Bronchial epithelial cell (primary cell): ENCODE data around the gene PCLO. TPM values are rescaled to one million over a fixed set of nuclear protein-coding genes. Genes with fewer than 3 reads are reported as not detected.

ENCODE experiments used
- DNase-seq: peaks from one replicate; pipeline ENCODE4 v3.0.0-alpha.2; 2010; ENCODE audit warnings: low read depth
- FAIRE-seq: peaks from 2 replicates; lab custom pipeline; 2011; peaks lifted over from hg19 to GRCh38; lab: Jason Lieb, UNC
- H3K27me3 ChIP-seq: 2 replicates; pipeline ENCODE4 v1.5.1; 2011; ENCODE audit warnings: low read length; ENCODE audit not compliant: control insufficient read depth, insufficient read depth
- H3K36me3 ChIP-seq: 2 replicates; pipeline ENCODE4 v1.5.1; 2011; ENCODE audit warnings: low read length; ENCODE audit not compliant: control insufficient read depth, insufficient read depth
- H3K4me3 ChIP-seq: 2 replicates; pipeline ENCODE4 v1.5.1; 2011; ENCODE audit warnings: mild to moderate bottlenecking, low read depth, low read length, control low read depth
- total RNA-seq: library from RNA; depleted of rRNA; stranded (reverse); fragments of >200 nt; gene quantifications from 2 replicates; pipeline ENCODE4 v1.2.1, GENCODE V29; 2014
- TF ChIP-seq, protein P1 (sequence below): IDR thresholded peaks from 2 replicates; pipeline ENCODE4 v1.5.1; 2011; ENCODE audit warnings: mild to moderate bottlenecking, moderate library complexity, low read length, control low read depth, inconsistent platforms; ENCODE audit not compliant: insufficient read depth, severe bottlenecking

Gene PCLO
- total RNA-seq, 1 donor from 2014 or later, result 0.79 TPM

DNA sequence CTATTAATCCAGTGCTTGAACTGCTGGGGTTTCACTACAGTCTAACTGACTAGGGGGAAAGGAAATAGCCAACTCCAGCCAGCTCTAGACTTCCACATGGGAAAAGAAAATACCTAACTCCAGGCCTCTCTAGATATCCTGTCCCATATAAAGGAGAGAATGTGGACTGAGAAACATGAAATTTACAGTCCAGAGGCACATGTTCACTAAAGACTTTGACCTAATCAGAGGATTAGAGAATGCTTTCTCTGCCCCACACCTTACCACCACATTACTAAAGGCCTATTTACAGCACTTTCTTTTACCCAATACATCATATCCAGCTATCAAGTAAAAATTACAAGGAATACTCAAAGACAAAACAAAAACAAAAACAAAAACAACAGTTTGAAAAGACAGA, 164.2 kb downstream of the PCLO start:
- DNase-seq, result no peak
- Histone ChIP-seq H3K4me3 (no peak overlapping the region), H3K27me3 (no peaks in the 10 kb centered on the region), H3K36me3 (no peaks in the 10 kb centered on the region)
- no peak for FAIRE-seq
- TF ChIP-seq, protein P1, sequence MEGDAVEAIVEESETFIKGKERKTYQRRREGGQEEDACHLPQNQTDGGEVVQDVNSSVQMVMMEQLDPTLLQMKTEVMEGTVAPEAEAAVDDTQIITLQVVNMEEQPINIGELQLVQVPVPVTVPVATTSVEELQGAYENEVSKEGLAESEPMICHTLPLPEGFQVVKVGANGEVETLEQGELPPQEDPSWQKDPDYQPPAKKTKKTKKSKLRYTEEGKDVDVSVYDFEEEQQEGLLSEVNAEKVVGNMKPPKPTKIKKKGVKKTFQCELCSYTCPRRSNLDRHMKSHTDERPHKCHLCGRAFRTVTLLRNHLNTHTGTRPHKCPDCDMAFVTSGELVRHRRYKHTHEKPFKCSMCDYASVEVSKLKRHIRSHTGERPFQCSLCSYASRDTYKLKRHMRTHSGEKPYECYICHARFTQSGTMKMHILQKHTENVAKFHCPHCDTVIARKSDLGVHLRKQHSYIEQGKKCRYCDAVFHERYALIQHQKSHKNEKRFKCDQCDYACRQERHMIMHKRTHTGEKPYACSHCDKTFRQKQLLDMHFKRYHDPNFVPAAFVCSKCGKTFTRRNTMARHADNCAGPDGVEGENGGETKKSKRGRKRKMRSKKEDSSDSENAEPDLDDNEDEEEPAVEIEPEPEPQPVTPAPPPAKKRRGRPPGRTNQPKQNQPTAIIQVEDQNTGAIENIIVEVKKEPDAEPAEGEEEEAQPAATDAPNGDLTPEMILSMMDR, result no peak

DNA sequence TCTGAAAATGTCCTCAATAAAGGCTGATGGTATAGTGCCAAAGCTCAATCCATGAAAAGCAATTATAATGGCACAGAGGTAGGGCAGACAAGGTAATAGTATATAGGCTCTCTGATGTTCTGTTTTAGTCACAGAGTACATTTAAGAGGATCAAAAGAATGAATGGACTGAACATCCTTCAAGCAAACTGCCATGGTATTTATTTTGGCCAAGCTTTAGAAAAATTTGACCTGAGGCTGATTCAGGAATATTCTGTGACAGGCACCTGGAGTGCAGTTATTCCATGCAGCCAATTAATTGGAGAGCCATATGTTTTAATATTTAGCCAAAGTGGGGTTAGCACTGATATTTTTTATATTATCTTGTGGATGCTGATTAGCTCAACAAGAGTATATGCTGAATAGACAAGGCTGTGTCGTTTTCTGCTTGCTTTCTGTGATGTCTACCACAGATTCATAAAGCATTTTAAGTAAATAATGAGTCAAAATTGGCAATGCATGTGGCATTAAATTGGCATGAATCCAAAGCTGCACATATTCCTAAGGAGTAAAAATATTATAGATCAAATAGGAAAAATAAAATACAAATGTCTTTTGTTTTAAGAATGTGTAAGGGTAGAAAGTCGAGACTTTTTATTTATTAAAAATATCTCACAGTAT, 177.4 kb downstream of the PCLO start:
- Histone ChIP-seq H3K36me3 (no peaks in the 10 kb centered on the region), H3K27me3 (no peaks in the 10 kb centered on the region), H3K4me3 (no peak overlapping the region)
- TF ChIP-seq, protein P1, result no peak
- FAIRE-seq (no peak), DNase-seq (peak; percentile 70)

DNA sequence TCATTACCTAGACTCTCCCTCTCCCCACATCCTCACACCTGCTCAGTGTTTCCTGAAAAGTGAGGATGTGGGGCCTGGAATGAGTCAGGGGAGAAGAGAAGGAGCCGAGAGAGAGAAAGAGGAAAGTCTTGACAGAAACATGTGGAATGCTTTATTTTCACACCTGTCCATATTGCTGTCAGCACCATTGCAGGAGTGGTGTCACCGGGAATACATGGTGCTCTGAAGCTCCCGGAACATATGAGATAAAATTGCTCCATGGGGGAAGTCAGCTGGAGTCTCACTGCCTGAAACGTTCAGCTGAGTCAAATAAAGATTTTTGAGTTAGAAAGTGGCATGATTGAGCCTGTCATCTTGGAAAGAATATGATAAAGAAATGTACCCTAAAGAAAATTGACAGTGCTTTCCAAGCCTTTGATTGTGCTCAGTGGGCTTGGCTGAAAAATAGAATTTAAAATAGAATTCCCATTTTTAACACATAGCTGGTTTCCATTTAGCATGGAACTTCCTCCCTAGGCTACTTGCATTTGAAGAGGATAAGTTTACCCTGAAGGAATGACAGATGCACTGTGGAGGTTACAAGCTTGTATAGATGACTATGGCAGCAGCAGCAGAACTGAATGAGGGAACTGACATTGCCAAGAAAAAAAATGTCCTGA, 182.4 kb downstream of the PCLO start:
- FAIRE-seq (no peak), DNase-seq (no peak)
- Histone ChIP-seq H3K4me3 (no peak overlapping the region), H3K27me3 (no peaks in the 10 kb centered on the region), H3K36me3 (no peaks in the 10 kb centered on the region)
- TF ChIP-seq, protein P1, result no peak

DNA sequence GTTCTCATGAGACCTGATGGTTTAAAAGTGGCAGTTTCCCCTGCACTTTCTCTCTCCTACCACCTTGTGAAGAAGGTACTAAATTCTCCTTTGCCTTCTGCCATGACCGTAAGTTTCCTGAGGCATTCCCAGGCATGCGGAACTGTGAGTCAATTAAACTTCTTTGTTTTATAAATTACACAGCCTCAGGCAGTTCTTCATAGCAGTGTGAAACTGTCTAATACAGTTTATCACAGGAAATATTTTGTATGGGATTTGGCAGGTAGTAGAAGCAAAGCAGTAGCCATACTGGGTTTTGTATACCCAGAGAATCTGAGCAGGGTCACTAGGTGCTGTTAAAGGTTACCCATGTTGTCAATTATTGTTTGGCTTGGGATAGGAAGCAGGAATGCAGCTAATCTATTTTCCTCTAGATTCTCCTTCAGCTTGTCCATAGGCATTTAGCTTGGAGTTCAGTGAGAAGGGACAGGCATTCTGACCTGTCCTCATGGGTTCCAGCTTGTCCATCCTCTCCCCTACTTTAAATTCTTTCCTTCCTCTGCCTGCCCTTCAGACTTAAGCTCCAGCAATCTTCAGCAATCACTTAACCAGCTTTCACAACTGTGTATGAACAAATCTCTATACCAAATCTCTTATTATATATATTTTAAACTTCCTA, 186.7 kb downstream of the PCLO start:
- TF ChIP-seq, protein P1, result no peak
- H3K27me3 ChIP-seq, result no peaks in the 10 kb centered on the region
- no peak overlapping the region for H3K4me3 ChIP-seq
- DNase-seq (peak; percentile 79), FAIRE-seq (no peak)
- no peaks in the 10 kb centered on the region for H3K36me3 ChIP-seq

DNA sequence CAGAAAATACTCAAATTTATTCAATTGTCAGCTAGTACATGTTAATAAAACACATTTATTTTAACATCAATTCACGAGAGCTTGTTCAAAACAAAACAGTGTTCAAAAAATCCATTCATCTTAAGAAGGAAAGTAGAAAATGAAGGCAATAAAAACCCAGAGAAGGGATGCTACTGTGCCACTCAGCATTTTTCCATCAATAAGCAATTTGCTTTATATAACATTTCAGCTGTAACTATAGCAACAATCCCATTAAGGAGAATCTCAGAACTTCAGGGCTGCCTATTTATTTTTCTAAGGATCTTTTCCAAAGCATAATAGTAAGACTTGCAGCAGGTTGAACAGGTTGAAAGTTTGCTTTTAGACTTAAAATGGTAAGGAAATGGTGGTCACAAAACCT, 190.5 kb downstream of the PCLO start:
- Histone ChIP-seq H3K27me3 (no peaks in the 10 kb centered on the region), H3K36me3 (no peaks in the 10 kb centered on the region), H3K4me3 (no peak overlapping the region)
- DNase-seq (no peak), FAIRE-seq (no peak)
- TF ChIP-seq, protein P1, result no peak
